GM12878 (cell line): ENCODE data around the gene IFIT2. TPM values are rescaled to one million over a fixed set of nuclear protein-coding genes. Genes with fewer than 3 reads are reported as not detected.

ENCODE experiments used
- ATAC-seq: fragments of 200-7000 bp; cut with Tn5 transposase; 3 replicates; pipeline ENCODE4 v1.9.1; 2020; ENCODE audit warnings: mild to moderate bottlenecking, moderate library complexity
- BruUV-seq: library from RNA; stranded (reverse); fragments of 400-500 nt; replicated peaks from 2 replicates; lab custom pipeline; 2021; lab: Mats Ljungman, UMichigan
- CTCF ChIA-PET: fragments of 300-600 bp; sonication (Branson Sonifier 250); formaldehyde crosslinking; extraction: SDS; loops from one replicate; lab custom pipeline; 2021; ENCODE audit warnings: inconsistent platforms; lab: Yijun Ruan, JAX
- POLR2A ChIA-PET: fragments of 350-600 bp; formaldehyde crosslinking; extraction: SDS; loops from one replicate; lab custom pipeline; 2021; ENCODE audit warnings: inconsistent platforms; lab: Charles Lee
- RAD21 ChIA-PET: fragments of 300-600 bp; sonication (Branson Sonifier 250); formaldehyde crosslinking; loops from one replicate; lab custom pipeline; 2023; ENCODE audit warnings: antibody characterized with exemption; ENCODE audit not compliant: unreplicated experiment; lab: Charles Lee
- SMC1A ChIA-PET: fragments of 300-600 bp; sonication (Branson Sonifier 250); formaldehyde crosslinking; loops from one replicate; lab custom pipeline; 2023; ENCODE audit not compliant: unreplicated experiment, uncharacterized antibody; lab: Charles Lee
- DNase-seq: peaks from one replicate; pipeline ENCODE4 v3.0.0-alpha.2; 2011; ENCODE audit warnings: low read depth, low spot score
- FAIRE-seq: peaks from 3 replicates; lab custom pipeline; 2011; peaks lifted over from hg19 to GRCh38; lab: Jason Lieb, UNC
- H2AFZ ChIP-seq: 2 replicates; pipeline ENCODE4 v1.6.0; 2011; ENCODE audit warnings: low read depth, low read length, control low read depth; ENCODE audit not compliant: control insufficient read depth
- H3K27ac ChIP-seq: 2 replicates; pipeline ENCODE4 v1.5.1; 2011; ENCODE audit warnings: control low read depth; ENCODE audit not compliant: control insufficient read depth, insufficient read depth
- H3K27me3 ChIP-seq, 2 experiments: replicated peaks in 1 of 2; 2 replicates each; pipeline versions ENCODE4 v1.6.0 to v1.6.1; 2011; ENCODE audit warnings: low read length in 1 of 2; ENCODE audit not compliant: control insufficient read depth in 2 of 2, insufficient read depth in 2 of 2
- H3K36me3 ChIP-seq, 2 experiments: 2 replicates each; pipeline ENCODE4 v1.5.1; 2011; ENCODE audit warnings: low read length in 1 of 2; ENCODE audit not compliant: control insufficient read depth in 2 of 2, insufficient read depth in 2 of 2
- H3K4me1 ChIP-seq: 2 replicates; pipeline ENCODE4 v1.6.1; 2011; ENCODE audit warnings: mild to moderate bottlenecking, low read length, moderate library complexity, mixed read lengths; ENCODE audit not compliant: control insufficient read depth, insufficient read depth
- H3K4me2 ChIP-seq: 2 replicates; pipeline ENCODE4 v1.6.0; 2011; ENCODE audit warnings: control low read depth; ENCODE audit not compliant: control insufficient read depth, insufficient read depth
- H3K4me3 ChIP-seq: fragments of 200-600 bp; sonication (generic); 2 replicates; pipeline ENCODE4 v1.5.1; 2016
- H3K79me2 ChIP-seq: 2 replicates; pipeline ENCODE4 v1.6.0; 2011; ENCODE audit warnings: low read length; ENCODE audit not compliant: control insufficient read depth, insufficient read depth
- H3K9ac ChIP-seq: 2 replicates; pipeline ENCODE4 v1.8.0; 2011; ENCODE audit warnings: low read length, control low read depth, mixed read lengths; ENCODE audit not compliant: control insufficient read depth, insufficient read depth
- H3K9me3 ChIP-seq: replicated peaks from 3 replicates; pipeline ENCODE4 v1.5.1; 2011; ENCODE audit warnings: mild to moderate bottlenecking, low read length; ENCODE audit not compliant: control insufficient read depth, insufficient read depth
- H4K20me1 ChIP-seq: 2 replicates; pipeline ENCODE4 v1.6.0; 2011; ENCODE audit not compliant: control insufficient read depth, insufficient read depth
- CBX3 ChIP-seq: fragments of 200-600 bp; sonication (generic); IDR thresholded peaks from 2 replicates; pipeline ENCODE4 v1.6.1; 2016; ENCODE audit warnings: low read depth, borderline replicate concordance
- E2F4 ChIP-seq: IDR thresholded peaks from 2 replicates; pipeline ENCODE4 v1.6.1; 2012; ENCODE audit warnings: low read depth, low read length, improper control_type of control experiment
- ESRRA ChIP-seq: IDR thresholded peaks from 2 replicates; pipeline ENCODE4 v1.6.1; 2012; ENCODE audit warnings: mild to moderate bottlenecking, low read length, improper control_type of control experiment
- HDAC6 ChIP-seq: fragments of 200-600 bp; sonication (generic); IDR thresholded peaks from one replicate; pipeline ENCODE4 v1.8.0; 2017; ENCODE audit warnings: antibody characterized with exemption; ENCODE audit not compliant: unreplicated experiment
- IRF3 ChIP-seq: fragments of 450-650 bp; IDR thresholded peaks from 2 replicates; pipeline ENCODE4 v1.6.1; 2014; ENCODE audit warnings: mild to moderate bottlenecking
- JUNB ChIP-seq: IDR thresholded peaks from 2 replicates; pipeline ENCODE4 v1.6.1; 2016; ENCODE audit warnings: antibody characterized with exemption, mild to moderate bottlenecking
- KDM1A ChIP-seq: fragments of 200-600 bp; sonication (generic); IDR thresholded peaks from 2 replicates; pipeline ENCODE4 v1.6.1; 2016; ENCODE audit warnings: borderline replicate concordance
- MYC ChIP-seq: IDR thresholded peaks from 2 replicates; pipeline ENCODE4 v1.6.1; 2011; ENCODE audit warnings: mild to moderate bottlenecking, low read length, moderate library complexity, inconsistent platforms; ENCODE audit not compliant: insufficient read depth, insufficient replicate concordance, insufficient read length, severe bottlenecking
- PKNOX1 ChIP-seq: fragments of 450-650 bp; IDR thresholded peaks from 2 replicates; pipeline ENCODE4 v1.6.1; 2016; ENCODE audit warnings: mild to moderate bottlenecking
- POLR2A ChIP-seq: IDR thresholded peaks from 2 replicates; pipeline ENCODE4 v1.6.1; 2011; ENCODE audit warnings: low read depth, mild to moderate bottlenecking, low read length
- RAD51 ChIP-seq: fragments of 450-650 bp; IDR thresholded peaks from 2 replicates; pipeline ENCODE4 v1.6.1; 2016; ENCODE audit warnings: moderate library complexity, mild to moderate bottlenecking, inconsistent platforms
- SREBF1 ChIP-seq: IDR thresholded peaks from 2 replicates; pipeline ENCODE4 v1.6.1; 2012; ENCODE audit warnings: mild to moderate bottlenecking, low read length
- STAT1 ChIP-seq: fragments of 450-650 bp; conservative IDR thresholded peaks from 2 replicates; pipeline ENCODE4 v1.6.1; 2014; ENCODE audit warnings: antibody characterized with exemption, mild to moderate bottlenecking
- USF1 ChIP-seq: IDR thresholded peaks from 2 replicates; pipeline ENCODE4 v1.6.1; 2011; ENCODE audit warnings: borderline replicate concordance, low read depth, mild to moderate bottlenecking, moderate library complexity, mixed read lengths, low read length; ENCODE audit not compliant: insufficient read depth; ENCODE audit errors: extremely low read length
- WRNIP1 ChIP-seq: IDR thresholded peaks from 2 replicates; pipeline ENCODE4 v1.6.1; 2011; ENCODE audit warnings: low read depth, low read length, improper control_type of control experiment, borderline replicate concordance
- YBX1 ChIP-seq: fragments of 450-650 bp; IDR thresholded peaks from 2 replicates; pipeline ENCODE4 v1.6.1; 2016; ENCODE audit warnings: antibody characterized with exemption
- ZBTB11 ChIP-seq: fragments of 450-650 bp; formaldehyde crosslinking; IDR thresholded peaks from 2 replicates; pipeline ENCODE4 v1.5.0; 2022; ENCODE audit warnings: mild to moderate bottlenecking, missing genetic modification characterization
- ZNF622 ChIP-seq: fragments of 450-650 bp; IDR thresholded peaks from 2 replicates; pipeline ENCODE4 v1.6.1; 2017; ENCODE audit warnings: mild to moderate bottlenecking, inconsistent platforms
- WGBS: methylation state at CpG from one replicate; pipeline ENCODE4 v1.1.6; 2016; ENCODE audit warnings: low lambda C conversion rate; ENCODE audit not compliant: insufficient replicate concordance, insufficient coverage; ENCODE audit errors: missing lambda C conversion rate; 5-methylcytosine and 5-hydroxymethylcytosine counted together
- in situ Hi-C: fragments of 300-500 bp; cut with MboI; formaldehyde crosslinking; loops from 9 replicates; pipeline ENCODE4 v1.14.3; 2018; ENCODE audit warnings: mixed read lengths
- intact Hi-C: fragments of 100-400 bp; cut with micrococcal nuclease; formaldehyde crosslinking; loops from one replicate; pipeline ENCODE4 v1.14.2; 2022; ENCODE audit not compliant: unreplicated experiment
- polyA plus RNA-seq, 11 experiments: library from polyadenylated mRNA; depleted of rRNA in 4 of 11; unstranded in 6 of 11; stranded (reverse) in 5 of 11; fragments of >200 nt; fragmentation: Nextera tagmentation in 4 of 11; fragmentation: Illumina TruSeq in 1 of 11; extraction: Ambion mirVana in 4 of 11; extraction: Trizol in 1 of 11; gene quantifications; 1 replicate in 1 of 11; 2 replicates in 10 of 11; pipeline versions ENCODE4 v1.2.1 to v1.2.3, GENCODE V29; 2011 to 2016; ENCODE audit warnings: inconsistent platforms in 2 of 11, missing spikeins in 2 of 11, low read depth in 1 of 11
- total RNA-seq, 4 experiments: library from RNA; depleted of rRNA in 3 of 4; stranded (reverse); fragments of >200 nt in 3 of 4; fragmentation: Illumina TruSeq in 1 of 4; extraction: Trizol in 1 of 4; gene quantifications; 2 replicates each; pipeline versions ENCODE4 v1.2.1 to v1.2.3, GENCODE V29; 2013 to 2021

The IFIT2 gene
- total and polyA plus RNA-seq, 10 of the 15 experiments (the other 5 are each of a cell fraction or from before 2014, with no cell fraction given) = 5.2 to 14.8 (median 9.7) TPM

- 13% methylated on average over 3 of the region's 3 CpGs for WGBS
- BruUV-seq = no TSS peak
- ChIA-PET SMC1A (interaction anchor here (0.7 to 2.0 kb wide), 2 partner anchors 9 to 95 kb away, joined by 3 to 7 read pairs; no protein-coding TSS in a partner anchor), RAD21 (interaction anchor here (1.5 kb wide), 1 partner anchor 27 kb away, joined by 3 read pairs; the partner anchor contains the start of gene IFIT2)
- FAIRE-seq (no peak), ATAC-seq (no peak), DNase-seq (no peak)
- in situ Hi-C loops = no loop called here
- H3K9ac ChIP-seq = no peak overlapping the region
- H4K20me1 ChIP-seq = no peaks in the 10 kb centered on the region
- no peak overlapping the region for H3K27ac ChIP-seq
- no peaks in the 10 kb centered on the region for H3K79me2 ChIP-seq
- TF ChIP-seq SREBF1 (no peak), POLR2A (no peak), JUNB (no peak), HDAC6 (no peak), CBX3 (no peak), ESRRA (no peak), STAT1 (no peak), YBX1 (no peak), WRNIP1 (no peak), ZBTB11 (no peak), KDM1A (no peak), E2F4 (no peak), RAD51 (no peak), MYC (no peak), IRF3 (no peak), ZNF622 (no peak), USF1 (no peak), PKNOX1 (no peak)
- TF ChIP-seq, all 136 proteins: peak for 0
- no peak overlapping the region for H3K4me2 ChIP-seq
- intact Hi-C loops = no loop called here
- ChIA-PET CTCF (interaction anchor here (1.7 kb wide), 1 partner anchor 94 kb away, joined by 6 read pairs; no protein-coding TSS in a partner anchor), POLR2A (no interaction called here)
- no peak overlapping the region for H2AFZ ChIP-seq
- no peaks in the 10 kb centered on the region for H3K4me1 ChIP-seq
- no peak overlapping the region for H3K4me3 ChIP-seq
- H3K36me3 ChIP-seq = no peaks in the 10 kb centered on the region
- H3K9me3 ChIP-seq = no peaks in the 10 kb centered on the region
- no peaks in the 10 kb centered on the region for H3K27me3 ChIP-seq
Measured at GRCh38 chr10:89274928-89275327, 26.9 kb upstream of the IFIT2 start.
